DND-41 (cell line): ENCODE data around the gene TYMP.
"Not testable (repeated sequence)": the region's sequence is repeated elsewhere in the genome, so short reads cannot be mapped to it uniquely, and the experiment has no call there.

ENCODE experiments used
- ATAC-seq: fragments of 200-7000 bp; cut with Tn5 transposase; 3 replicates; pipeline ENCODE4 v1.9.1; 2021; ENCODE audit warnings: low read depth; ENCODE audit not compliant: insufficient read depth
- DNase-seq: peaks from one replicate; pipeline ENCODE4 v3.0.0-alpha.2; 2020
- H2AFZ ChIP-seq: 2 replicates; pipeline ENCODE4 v1.6.0; 2012; ENCODE audit warnings: low read depth, low read length
- H3K27ac ChIP-seq: 2 replicates; pipeline ENCODE4 v1.5.1; 2012; ENCODE audit warnings: low read length, inconsistent platforms
- H3K27me3 ChIP-seq: fragments of 200-600 bp; sonication (generic); 2 replicates; pipeline ENCODE4 v1.6.0; 2012; ENCODE audit warnings: low read length, mild to moderate bottlenecking, inconsistent platforms; ENCODE audit not compliant: insufficient read depth, poor library complexity
- H3K36me3 ChIP-seq: 2 replicates; pipeline ENCODE4 v1.5.1; 2012; ENCODE audit warnings: low read length, inconsistent platforms; ENCODE audit not compliant: insufficient read depth
- H3K4me1 ChIP-seq: 2 replicates; pipeline ENCODE4 v1.5.1; 2012; ENCODE audit warnings: mild to moderate bottlenecking, low read length; ENCODE audit not compliant: insufficient read depth
- H3K4me2 ChIP-seq: 2 replicates; pipeline ENCODE4 v1.6.0; 2012; ENCODE audit warnings: mild to moderate bottlenecking, moderate library complexity, low read length, inconsistent platforms; ENCODE audit not compliant: insufficient read depth
- H3K4me3 ChIP-seq, 2 experiments: fragments of 200-600 bp in 1 of 2; shearing (Covaris generic) in 1 of 2; 2 replicates each; pipeline ENCODE4 v1.5.1; 2012 to 2016; ENCODE audit warnings: inconsistent platforms in 2 of 2, low read length in 2 of 2, mild to moderate bottlenecking in 2 of 2, low read depth in 1 of 2, moderate library complexity in 1 of 2
- H3K79me2 ChIP-seq: 2 replicates; pipeline ENCODE4 v1.6.0; 2012; ENCODE audit warnings: low read length, inconsistent platforms; ENCODE audit not compliant: insufficient read depth
- H3K9ac ChIP-seq: 2 replicates; pipeline ENCODE4 v1.6.0; 2012; ENCODE audit warnings: low read depth, mild to moderate bottlenecking, inconsistent platforms, low read length, moderate library complexity
- H3K9me3 ChIP-seq: 2 replicates; pipeline ENCODE4 v1.5.1; 2012; ENCODE audit warnings: low read length, moderate library complexity, mild to moderate bottlenecking, inconsistent platforms; ENCODE audit not compliant: insufficient read depth, severe bottlenecking
- H4K20me1 ChIP-seq: 2 replicates; pipeline ENCODE4 v1.6.0; 2012; ENCODE audit warnings: low read length; ENCODE audit not compliant: insufficient read depth
- CTCF ChIP-seq: IDR thresholded peaks from 2 replicates; pipeline ENCODE4 v1.5.1; 2012; ENCODE audit warnings: borderline replicate concordance, low read length, moderate library complexity, mild to moderate bottlenecking; ENCODE audit not compliant: poor library complexity, severe bottlenecking; ENCODE audit errors: extremely low read depth
- EZH2 ChIP-seq: IDR thresholded peaks from 3 replicates; pipeline ENCODE4 v1.6.1; 2012; ENCODE audit warnings: borderline replicate concordance, low read depth, mild to moderate bottlenecking, moderate library complexity, low read length, inconsistent platforms; ENCODE audit not compliant: severe bottlenecking

The TYMP gene

GRCh38 chr22:50544746-50545253 is 15.0 kb upstream of the TYMP start:
- Histone ChIP-seq H3K27me3 (peaks cover 13% of the 10 kb centered on the region), H3K79me2 (no peaks in the 10 kb centered on the region), H3K36me3 (no peaks in the 10 kb centered on the region), H3K4me2 (peak overlapping the region; percentile 47), H3K9ac (no peak overlapping the region), H3K9me3 (no peaks in the 10 kb centered on the region), H3K27ac (no peak overlapping the region), H3K4me3 (no peak overlapping the region), H2AFZ (no peak overlapping the region), H3K4me1 (peaks cover 21% of the 10 kb centered on the region), H4K20me1 (peaks cover 7% of the 10 kb centered on the region)
- ATAC-seq (peak; percentile 29; the same call in 1 of the 3 replicates), DNase-seq (peak; percentile 37)
- TF ChIP-seq EZH2, result no peak
- no peak for TF ChIP-seq CTCF

- TF ChIP-seq CTCF (peak; percentile 61), EZH2 (peak; percentile 9)
Measured at GRCh38 chr22:50544078-50544745, 14.4 kb upstream of the TYMP start.

GRCh38 chr22:50542416-50542927 is 12.7 kb upstream of the TYMP start:
- Histone ChIP-seq H2AFZ (no peak overlapping the region), H3K79me2 (no peaks in the 10 kb centered on the region), H3K9me3 (no peaks in the 10 kb centered on the region), H3K4me2 (no peak overlapping the region), H3K27me3 (peaks cover 13% of the 10 kb centered on the region), H4K20me1 (peaks cover 7% of the 10 kb centered on the region), H3K27ac (no peak overlapping the region), H3K9ac (no peak overlapping the region), H3K4me3 (no peak overlapping the region), H3K4me1 (peaks cover 21% of the 10 kb centered on the region), H3K36me3 (no peaks in the 10 kb centered on the region)
- TF ChIP-seq EZH2, result no peak
- no peak for TF ChIP-seq CTCF
- ATAC-seq (no peak), DNase-seq (no peak)

More at GRCh38 chr22:50544078-50544745, 14.4 kb upstream of the TYMP start:
- Histone ChIP-seq H3K27me3 (peaks cover 13% of the 10 kb centered on the region), H3K9ac (no peak overlapping the region), H3K79me2 (no peaks in the 10 kb centered on the region), H3K36me3 (no peaks in the 10 kb centered on the region), H4K20me1 (peaks cover 7% of the 10 kb centered on the region), H2AFZ (no peak overlapping the region), H3K4me2 (peak overlapping the region; percentile 47), H3K4me1 (peaks cover 21% of the 10 kb centered on the region), H3K9me3 (no peaks in the 10 kb centered on the region), H3K27ac (no peak overlapping the region), H3K4me3 (no peak overlapping the region)
- DNase-seq (peak; percentile 73), ATAC-seq (peak; percentile 86)

- H3K36me3 ChIP-seq, H4K20me1 ChIP-seq, H3K79me2 ChIP-seq, H3K4me2 ChIP-seq, H3K4me3 ChIP-seq, H3K27ac ChIP-seq, ATAC-seq, H3K9me3 ChIP-seq, DNase-seq, H3K9ac ChIP-seq, H2AFZ ChIP-seq: not testable (repeated sequence)
- peaks cover 21% of the 10 kb centered on the region for H3K4me1 ChIP-seq
- H3K27me3 ChIP-seq, result peaks cover 13% of the 10 kb centered on the region
Measured at GRCh38 chr22:50541667-50542026, 11.8 kb upstream of the TYMP start.
